GM21723 (cell line): ENCODE results near the gene HDAC8.
"Not testable (repeated sequence)": the region's sequence is repeated elsewhere in the genome, so short reads cannot be mapped to it uniquely, and the experiment has no call there.

Experiments used
- ATAC-seq: cut with Tn5 transposase; IDR thresholded peaks from one replicate; pipeline ENCODE4 v1.9.1; 2021; ENCODE audit warnings: mild to moderate bottlenecking, moderate library complexity; ENCODE audit not compliant: unreplicated experiment

HDAC8 gene

GRCh38 chrX:72340626-72341025, 232.0 kb downstream of the HDAC8 start:
- no peak for ATAC-seq

DNA sequence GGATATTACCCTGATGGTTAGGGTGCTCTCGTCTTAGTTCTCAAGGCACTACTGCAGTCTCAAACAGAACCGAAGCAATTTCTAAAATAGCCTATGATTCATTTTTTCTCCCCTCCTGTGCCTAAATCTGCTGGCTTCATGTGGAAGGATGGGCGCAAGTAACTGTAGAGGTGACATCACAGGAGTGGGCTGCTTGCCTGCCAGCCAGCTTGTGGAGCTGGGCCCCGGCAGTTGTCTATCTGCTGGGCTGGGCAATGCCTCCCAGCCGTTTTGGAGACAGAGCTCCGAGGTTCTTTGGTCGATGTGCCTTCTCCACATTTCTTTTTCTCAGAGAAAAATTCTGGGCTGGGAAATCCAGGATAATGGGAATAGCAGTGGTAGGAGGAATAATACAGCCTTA, 232.6 kb downstream of the HDAC8 start:
- ATAC-seq = no peak

DNA sequence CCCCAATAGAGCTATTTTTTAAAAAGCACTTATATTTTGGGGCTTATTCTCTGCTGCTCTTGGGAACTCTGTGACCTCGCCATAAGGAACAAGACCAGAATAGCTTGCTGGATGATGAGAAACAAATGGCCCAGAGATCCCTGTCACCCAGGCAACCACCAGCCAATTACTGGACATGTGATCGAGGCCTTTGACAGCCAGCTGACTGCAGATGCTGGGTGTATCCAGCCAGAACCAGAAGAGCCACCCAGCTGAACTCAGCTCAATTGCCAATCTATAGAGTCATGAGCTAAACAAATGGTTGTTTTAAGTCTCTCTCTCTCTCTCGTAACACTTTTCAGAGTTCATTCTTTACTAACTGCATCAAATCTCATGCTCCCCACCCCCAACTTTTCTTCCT, 242.5 kb downstream of the HDAC8 start:
- ATAC-seq = no peak

DNA sequence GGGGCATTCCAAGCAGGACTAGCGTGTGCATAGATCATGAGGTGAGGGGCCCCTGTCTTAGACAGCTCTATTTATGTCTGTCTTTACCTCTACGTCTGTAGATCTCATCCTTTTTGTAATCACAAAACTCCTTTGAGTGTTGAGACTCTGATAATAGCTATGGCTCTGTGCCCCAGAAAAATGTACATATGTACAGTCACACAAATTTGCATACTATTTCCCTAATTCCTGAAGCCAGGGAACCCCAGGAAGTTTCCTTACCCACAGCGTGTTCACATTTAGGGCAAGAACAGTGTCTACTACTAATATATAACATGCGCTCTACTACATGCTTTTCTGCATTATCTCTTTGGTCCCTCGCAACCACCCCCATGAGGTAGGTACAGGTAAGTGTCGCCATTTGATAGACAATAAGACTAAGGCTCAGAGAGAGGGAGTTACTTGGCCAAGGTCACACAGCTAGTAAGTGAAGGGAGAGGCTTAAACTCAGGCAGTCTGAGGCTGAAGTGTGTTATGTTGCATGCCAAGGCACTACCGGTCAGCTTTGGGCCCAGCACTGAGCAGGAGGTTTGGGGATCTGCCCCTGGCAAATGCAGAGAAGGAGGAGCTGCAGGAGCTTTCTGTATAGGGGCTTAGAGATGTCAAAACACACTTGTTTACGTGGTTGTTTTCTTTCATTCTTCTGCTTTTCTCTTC, 245.9 kb downstream of the HDAC8 start:
- no peak for ATAC-seq

- ATAC-seq = not testable (repeated sequence)
Measured at GRCh38 chrX:72319651-72320050, 253.0 kb downstream of the HDAC8 start.

DNA sequence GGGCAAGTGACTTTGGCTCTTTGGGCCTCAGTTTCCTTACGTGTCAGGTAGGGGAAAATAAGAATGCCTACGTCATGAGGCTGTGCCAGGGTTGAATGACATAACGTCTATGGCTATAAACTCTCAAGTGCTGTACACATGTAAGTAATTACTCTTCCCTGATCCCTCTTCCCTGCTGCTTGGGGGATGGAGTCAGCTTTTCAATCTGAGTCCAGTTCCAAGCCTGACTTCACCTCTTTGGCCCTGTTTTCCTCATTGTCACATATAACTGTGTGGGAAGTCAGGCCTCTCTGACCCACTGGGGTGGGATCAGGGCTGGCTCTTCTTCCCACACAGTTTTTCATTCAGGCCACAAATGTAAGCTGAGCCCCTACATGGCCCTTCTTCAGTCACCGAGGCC, 255.5 kb downstream of the HDAC8 start:
- no peak for ATAC-seq

DNA sequence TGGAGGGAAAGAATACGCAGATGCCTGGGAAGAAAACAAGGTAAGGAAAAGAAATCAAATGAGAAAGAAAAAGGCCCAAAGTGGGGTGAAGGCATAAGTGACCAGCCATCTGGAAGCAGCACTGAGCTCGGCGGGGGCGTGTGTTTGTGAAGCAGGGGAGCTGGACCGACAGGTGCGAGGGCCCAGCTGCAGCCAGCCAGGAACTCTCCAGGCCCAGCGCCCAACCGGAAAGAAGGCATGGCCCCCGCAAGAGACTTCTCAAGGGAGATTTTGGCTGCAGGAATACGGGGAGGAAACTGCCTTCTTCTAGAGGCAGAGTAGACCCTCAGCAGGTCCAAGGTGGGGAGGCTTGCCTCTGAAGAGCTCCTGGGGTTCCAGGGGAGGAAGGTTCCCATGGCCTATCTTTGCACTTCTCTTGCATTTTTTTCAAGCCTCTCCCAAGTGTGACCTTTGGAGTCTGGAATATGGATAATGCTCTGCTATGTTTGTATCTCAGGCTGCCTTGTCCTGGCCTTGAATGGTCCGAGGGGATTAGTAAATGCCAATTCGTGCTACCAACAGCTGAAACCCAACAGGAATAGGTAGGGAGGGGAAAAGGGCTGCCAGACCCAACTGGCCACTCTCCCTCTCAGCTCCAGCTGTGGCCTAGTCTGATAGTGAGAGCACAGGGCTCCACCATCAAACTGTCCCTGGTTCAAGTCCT, 256.1 kb downstream of the HDAC8 start:
- no peak for ATAC-seq

DNA sequence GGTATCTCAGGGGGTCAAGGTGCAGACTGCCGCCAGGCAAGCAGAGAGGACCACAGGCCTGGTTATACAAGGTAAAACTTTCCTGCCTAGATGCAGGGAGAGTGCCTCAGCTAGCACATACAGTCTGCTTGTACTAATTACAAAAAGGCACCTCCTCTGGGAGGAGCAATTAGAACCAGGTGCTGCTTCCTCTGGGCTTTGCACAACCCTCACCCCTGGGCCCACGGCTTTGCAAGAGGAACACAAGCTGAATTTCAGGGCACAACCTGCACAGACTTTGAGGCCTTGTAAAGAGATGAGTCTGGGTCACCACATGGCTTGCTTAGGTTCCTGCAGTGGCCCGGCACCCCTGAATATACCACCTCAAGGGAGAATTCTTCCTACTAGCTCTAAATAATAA, 257.8 kb downstream of the HDAC8 start:
- ATAC-seq = no peak

DNA sequence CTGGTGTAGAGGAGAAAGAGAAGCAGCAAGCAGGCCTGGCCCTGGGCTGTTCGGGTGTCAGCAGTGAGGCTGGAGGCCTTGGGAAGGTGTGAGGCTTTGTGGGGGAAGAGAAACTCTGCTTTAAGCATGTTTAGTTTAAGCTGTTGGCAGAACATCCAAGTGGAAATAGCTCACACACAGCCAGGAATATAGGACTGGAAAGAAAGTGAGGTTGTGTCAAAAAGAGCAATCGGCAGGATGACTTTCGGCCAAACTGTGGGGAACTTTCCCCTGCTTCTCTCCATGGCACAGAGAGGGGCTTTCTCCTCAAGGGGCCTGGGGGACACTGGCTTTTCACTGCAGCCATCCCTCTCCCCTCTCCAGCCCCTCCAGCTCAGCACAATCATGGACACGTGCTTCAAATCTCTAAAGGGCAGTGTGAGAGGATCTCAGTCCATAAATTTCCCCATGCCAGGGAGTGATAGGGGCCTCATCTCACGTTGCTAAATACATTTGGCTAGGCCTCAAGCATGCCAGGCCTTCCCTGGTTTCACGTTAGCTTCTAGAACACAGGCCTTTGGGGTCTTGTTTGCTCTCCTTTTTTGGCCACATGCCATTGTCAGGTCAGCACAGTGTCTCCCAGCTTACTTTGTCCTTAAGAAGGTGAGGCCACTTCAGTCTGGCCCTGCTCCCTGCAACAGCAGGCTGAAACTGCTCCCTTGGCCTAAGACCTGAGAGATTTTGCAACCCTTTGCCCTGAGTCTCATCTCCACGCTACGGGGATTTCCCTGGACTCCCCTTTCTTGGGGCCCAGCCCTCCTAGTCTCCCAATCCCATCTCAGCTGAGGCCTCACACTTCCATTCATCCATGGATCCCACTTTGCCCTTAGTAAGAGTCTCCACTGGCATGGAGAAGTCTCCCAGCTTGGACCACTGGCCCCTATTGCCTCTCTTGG, 258.7 kb downstream of the HDAC8 start:
- ATAC-seq = no peak

DNA sequence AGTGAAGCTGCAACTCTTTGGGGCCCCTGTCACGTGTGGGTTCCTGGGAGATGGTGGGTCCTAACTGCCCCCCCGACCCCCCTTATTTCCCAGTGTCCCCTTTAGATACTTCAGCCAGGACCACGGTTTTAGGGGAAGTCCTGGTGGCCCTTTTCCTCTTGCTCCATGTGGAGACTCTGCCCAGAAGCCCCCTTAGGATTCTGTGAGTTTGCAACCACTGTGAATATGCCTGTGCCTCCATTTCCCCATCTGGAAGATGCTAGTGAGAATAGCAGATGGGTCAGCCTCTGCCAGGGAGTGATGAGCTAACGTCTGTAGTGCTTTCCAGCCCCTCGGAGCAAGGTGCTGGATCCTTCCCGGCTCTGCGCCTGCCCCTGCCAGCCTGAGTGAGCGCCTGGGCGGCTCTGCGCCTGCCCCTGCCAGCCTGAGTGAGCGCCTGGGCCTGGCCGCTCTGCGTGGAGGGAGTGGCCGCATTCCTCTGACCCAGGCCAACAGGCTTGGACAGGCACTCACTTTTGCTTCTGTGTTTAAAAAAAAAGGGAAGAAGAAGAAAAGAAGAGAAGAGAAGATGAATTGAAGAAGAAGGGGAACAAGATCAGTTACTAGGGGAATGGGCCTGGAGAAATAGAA, 260.2 kb downstream of the HDAC8 start:
- no peak for ATAC-seq

GRCh38 chrX:72309297-72310071, 263.2 kb downstream of the HDAC8 start:
- ATAC-seq = no peak

- peak; percentile 44 for ATAC-seq
Measured at GRCh38 chrX:72308566-72309296, 263.9 kb downstream of the HDAC8 start.

GRCh38 chrX:72308209-72308565, 264.5 kb downstream of the HDAC8 start:
- no peak for ATAC-seq

DNA sequence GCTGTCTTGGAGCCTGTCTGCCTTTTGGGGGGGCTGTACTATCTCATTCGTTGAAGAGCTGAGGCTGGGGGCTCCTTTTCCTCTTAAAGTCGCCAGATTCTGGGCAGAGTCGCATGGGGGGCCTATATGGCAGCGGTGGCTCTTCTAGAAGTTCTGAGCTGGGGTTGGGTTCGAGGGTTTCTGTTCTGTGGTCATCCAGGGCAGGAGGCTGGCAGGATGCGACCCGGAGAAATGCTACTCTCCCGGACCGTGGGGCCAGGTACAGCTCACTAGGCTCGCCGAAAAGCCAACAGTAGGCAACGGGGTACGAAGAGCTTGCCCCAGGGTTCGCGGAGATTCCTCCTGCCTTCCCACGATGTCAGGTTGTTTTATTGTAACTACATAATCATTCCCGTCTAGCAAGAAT, 265.0 kb downstream of the HDAC8 start:
- no peak for ATAC-seq

DNA sequence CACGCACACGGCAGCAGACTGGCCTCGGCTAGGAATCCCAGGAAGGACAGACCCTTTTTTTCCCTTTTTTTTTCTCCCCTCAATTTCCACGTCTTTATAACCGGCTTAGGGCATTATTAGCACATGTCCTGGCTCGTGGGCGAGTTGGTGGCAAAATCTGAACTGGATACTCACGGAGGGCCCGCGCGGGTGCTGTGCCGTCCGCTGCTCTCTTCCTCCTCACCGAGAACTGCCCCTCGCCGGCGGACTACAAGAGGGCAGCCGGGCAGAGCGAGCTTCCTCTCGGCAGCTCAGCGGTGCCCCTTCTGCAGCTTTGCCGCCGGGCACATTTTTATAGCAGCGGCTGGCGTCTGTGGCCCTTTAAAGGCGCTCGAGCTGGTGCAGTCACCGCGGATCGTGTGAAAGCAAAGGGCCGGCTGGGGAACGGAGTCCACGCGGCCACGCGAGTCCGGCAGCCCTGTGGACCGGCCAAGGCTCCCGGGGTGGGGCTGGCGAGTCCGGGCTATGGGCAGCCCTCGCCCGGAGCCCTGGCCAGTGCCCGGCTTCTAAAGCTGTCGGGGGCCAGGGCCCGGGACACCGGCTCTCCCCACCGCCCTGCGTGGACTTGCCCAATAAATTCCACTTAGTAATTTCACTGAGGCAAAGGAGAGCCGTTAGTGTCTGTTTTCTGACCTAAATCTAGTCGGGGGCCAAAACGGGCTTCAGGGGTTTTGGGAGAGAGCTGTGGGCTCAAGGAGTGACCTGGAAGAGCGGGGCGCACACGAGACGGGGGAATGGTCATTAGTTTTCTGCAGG, 265.6 kb downstream of the HDAC8 start:
- ATAC-seq = peak; percentile 70

DNA sequence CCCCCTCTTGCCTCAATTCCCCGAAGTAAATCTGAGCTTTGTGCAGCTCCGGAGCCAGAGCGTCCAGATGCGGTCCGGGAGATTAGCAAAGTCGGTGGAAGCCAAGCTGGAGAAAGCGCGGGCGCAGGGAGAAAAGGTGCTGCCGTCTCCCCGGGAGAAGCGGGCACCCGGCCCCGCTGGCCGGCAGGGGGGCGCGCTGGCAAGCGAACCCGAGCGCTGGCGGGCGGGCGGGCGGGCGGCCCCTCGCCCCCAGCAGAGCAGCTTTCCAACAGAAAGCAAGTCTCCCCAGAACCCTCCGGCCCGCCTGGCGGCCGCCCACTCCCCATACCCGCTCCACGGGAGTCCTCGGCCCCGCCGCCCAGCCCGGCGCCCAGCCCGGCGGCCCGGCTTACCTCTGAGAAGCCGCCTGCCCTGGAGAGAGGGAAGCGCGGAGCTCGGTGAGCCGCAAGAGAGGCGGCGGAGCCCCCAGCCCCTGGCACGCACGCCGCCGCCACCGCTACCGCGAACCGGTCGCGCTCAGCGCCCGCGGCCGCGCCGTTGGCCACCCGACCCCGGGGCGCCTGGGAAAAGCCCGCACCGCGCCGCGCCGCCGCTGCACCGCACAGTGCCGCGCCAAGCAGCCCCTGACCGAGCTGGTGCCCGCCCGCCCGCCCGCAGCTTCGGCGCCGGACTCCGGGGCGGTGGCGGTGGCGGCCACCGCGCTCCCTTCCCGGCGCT, 266.4 kb downstream of the HDAC8 start:
- ATAC-seq = peak; percentile 7

DNA sequence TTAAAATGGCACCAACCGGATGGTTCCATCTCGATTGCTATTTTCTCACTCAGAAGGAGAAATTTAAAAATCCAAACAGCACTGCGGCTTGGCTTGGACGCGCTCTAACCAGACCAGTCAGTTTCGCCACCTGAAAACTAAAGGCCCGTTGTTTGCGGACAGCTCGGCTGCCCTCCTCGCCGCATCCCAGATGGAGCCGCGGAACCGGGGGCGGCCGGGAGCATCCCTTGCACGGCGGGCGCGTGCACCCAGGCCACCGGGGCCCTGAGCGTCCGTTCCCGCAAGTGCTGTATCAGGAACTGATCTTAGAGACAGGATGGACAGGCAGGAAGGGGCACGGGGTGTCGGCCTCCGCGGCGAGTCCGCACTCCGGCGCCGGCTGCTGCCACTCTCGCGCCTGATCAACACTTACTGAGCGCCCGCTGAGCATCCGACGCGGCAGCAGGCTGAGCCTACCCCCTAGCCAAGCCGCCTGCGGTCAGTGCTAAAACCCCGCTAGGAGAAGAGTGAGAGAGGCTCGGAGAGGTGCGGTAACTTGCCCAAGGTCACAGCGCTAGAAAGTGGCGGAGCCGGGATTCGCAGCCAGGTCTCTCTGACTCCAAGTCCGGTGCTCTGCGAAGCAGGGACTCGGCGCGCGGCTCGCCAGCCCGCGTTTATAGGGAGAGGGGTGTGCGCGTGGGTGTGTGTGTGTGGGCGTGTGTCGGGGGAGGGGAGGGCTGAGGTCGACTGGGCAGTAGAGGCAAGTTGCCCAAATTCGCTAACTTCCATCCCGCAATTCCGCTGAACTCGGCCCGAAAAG, 267.2 kb downstream of the HDAC8 start, which contains the start of gene CITED1:
TSS of gene CITED1 (minus strand) at position 629 of the 799 bp plus-strand sequence. CDS start 3,045 bp downstream, outside the sequence.
- no peak for ATAC-seq
